NCI-H748 treated with DMSO at 0.1 percent for 48 hours (cell line): Measurements from ENCODE around the gene ACSF2.

ENCODE experiments used
- DNase-seq: peaks from one replicate; lab custom pipeline; 2025; lab: John Stamatoyannopoulos, UW

The ACSF2 gene

GRCh38 chr17:50440172-50440837 lies 14.3 kb downstream of the ACSF2 start:
- DNase-seq, result no peak

DNA sequence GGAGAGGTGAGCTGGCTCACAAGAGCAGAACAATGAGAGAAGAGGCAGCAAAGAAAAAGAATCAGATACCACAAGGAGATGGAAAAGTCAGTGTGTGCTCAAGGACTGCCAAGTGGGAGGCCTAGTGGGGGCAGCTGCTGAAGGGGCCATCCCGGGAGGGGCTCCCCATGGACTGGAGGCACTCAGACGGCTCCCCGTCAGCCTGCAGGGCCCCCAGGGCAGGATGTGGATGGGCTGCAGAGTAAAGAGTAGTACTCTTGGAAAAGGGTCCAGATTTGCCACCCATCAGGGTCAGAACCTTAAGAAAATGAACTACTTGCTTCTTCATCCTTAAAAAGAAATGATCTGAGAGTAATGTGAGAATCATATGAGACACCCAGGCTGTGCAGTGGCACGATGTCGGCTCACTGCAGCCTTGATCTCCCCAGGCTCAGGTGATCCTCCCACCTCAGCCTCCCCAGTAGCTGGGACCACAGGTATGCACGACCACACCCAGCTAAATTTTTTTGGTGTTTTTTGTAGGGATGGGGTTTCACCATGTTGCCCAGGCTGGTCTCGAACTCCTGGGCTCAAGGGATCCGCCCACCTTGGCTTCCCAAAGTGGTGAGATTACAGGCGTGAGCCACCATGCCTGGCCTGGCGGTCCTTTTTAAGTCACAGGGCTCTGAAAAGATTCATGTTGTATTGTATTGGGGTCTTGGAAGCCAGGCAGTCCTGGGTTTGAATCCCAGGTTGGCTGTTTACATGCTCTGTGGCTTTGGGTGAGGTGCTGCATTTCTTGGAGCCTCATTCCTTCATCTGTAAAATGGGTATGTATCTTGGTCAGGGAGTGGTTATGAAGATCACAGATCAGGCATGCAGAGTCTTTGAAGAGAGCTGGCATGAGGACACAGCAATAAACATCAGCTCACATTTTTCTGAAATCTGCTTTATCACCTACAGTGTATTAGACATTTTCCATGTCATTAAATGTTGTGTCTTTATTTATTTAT lies 15.1 kb downstream of the ACSF2 start:
- DNase-seq, result no peak

- no peak for DNase-seq
Observed at GRCh38 chr17:50443505-50443974, 17.5 kb downstream of the ACSF2 start.

GRCh38 chr17:50444841-50445715 lies 19.1 kb downstream of the ACSF2 start:
- DNase-seq, result no peak

- DNase-seq, result no peak
Observed at GRCh38 chr17:50445730-50446325, 19.8 kb downstream of the ACSF2 start.

GRCh38 chr17:50447870-50448595 lies 22.0 kb downstream of the ACSF2 start:
- peak; percentile 58 for DNase-seq

- no peak for DNase-seq
Observed at GRCh38 chr17:50448643-50449042, 22.6 kb downstream of the ACSF2 start.

- DNase-seq, result no peak
Observed at GRCh38 chr17:50451943-50452629, 26.1 kb downstream of the ACSF2 start.

GRCh38 chr17:50452630-50453300 lies 26.7 kb downstream of the ACSF2 start:
- DNase-seq, result no peak

- DNase-seq, result no peak
Observed at GRCh38 chr17:50453901-50454300, 27.9 kb downstream of the ACSF2 start.

DNA sequence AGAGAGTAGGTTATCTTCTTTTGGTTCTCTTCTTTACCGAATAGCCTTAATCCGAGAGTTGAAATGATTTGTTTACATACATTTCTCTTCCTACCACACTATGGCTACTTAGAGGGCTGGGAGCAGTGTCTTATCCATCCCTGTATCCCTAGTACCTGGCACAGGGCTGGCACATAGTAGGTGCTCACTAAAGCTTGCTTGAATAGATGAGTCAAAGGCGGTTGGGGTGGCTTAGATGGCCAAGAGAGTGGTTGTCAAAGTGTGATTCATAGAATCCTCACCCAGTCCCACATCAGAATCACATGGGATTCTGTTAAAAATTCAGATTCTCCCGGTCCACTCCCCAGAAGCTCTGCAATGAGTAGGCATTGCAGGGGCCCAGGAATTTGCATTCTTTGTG lies 31.6 kb downstream of the ACSF2 start:
- DNase-seq, result no peak

DNA sequence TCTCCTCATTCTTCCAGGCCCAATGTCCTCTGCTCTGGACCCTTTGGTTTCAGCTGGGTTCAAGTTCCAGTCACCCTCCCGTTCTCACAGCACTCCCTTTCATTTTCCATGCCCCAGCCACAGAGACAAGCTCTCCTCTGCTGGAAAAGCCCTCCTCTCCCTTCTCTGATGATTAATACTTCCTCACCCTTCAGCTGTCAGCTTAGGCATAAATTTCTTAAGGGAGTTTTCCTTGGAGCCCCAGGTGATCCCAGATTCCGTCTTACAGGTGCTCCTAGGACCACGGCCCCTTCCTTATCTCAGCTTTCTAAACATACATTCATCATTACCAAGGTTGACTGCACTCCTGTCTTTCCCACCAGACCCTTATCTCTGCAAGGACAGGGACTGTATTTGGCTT lies 32.3 kb downstream of the ACSF2 start:
- no peak for DNase-seq

DNA sequence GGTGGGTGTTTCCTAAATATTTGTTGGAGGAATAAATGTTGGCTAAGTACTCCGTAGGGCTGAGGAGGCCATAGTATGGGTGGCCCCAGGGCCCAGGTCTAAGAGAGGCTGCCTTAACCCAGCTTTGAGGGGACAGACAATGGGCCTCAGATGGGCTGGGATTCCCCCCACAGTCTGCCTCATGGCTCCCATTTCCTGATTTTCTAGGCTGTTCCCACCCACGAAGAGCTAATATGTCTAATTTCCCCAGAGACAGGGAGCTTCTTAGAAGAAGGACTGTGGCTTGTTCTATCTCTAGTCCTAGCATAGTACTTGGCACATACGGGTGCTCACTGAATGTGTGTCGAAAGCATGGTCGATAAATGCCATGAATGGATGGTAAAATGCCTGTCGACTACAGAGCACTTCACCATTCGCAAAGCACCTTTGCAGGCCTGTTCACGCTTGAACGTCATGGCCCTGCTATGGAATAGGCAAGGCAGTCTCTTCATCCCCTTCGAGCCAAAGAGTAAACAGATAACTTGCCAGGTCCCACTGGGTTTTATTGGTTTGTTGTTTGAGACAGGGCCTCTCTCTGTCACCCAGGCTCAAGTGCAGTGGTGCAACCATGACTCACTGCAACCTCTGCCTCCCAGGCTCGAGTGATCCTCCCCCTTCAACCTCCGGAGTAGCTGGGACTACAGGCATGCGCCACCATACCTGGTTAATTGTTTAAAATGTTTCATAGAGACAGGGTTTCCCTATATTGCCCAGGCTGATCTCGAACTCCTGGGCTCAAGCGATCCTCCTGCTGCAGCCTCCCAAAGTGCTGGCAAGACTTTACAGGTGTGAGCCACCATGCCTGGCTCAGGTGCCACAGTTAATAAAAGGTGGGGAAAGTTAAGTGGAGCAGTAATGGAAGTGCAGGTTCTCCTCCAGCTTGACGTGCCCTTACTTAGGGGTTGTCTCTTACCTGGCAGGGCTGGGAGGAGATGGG lies 33.0 kb downstream of the ACSF2 start:
- DNase-seq, result no peak

DNA sequence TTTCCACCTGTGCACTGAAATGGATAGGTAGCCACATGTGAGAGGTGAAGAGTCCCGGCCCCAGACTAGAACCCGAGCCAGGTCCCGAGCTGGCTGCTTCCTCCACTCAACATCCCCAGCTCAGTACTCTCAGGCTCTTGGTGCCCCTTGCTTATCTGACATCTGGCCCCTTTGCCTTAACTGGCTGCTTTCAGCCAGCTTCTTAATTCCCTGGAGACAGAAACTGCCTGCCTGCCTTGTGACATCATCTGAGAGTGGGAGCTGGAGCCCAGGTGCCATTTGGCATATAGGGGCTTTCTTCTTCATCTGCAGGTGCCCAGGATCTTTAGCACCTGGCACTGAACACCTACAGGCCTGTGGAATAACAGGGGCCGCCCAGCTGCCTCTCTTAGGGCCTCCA lies 33.7 kb downstream of the ACSF2 start:
- DNase-seq, result no peak

- DNase-seq, result no peak
Observed at GRCh38 chr17:50460831-50461526, 35.0 kb downstream of the ACSF2 start.

GRCh38 chr17:50461550-50462132 lies 35.6 kb downstream of the ACSF2 start:
- no peak for DNase-seq

GRCh38 chr17:50462446-50462845 lies 36.4 kb downstream of the ACSF2 start:
- DNase-seq, result no peak

DNA sequence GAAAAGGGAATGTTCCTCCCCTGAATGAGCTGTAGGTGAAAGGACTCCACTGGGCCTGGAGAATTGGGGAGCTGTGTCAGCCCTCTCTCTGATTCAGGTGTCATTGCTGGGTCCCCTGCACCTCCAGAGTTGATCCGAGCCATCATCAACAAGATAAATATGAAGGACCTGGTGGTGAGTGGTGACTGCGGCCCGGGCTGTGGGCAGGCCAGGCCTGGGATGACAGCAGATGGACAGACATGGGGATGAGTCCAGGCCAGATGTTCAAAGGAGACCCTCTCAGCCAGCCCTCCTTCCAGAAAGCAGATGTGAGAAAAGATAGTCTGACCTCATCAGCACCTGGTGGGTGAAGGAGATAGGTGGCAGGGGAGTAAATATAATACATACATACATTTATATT lies 38.1 kb downstream of the ACSF2 start:
- no peak for DNase-seq
